A549 (cell line): ENCODE data around the gene ZNF212. TPM values are rescaled to one million over a fixed set of nuclear protein-coding genes. Genes with fewer than 3 reads are reported as not detected.

ENCODE experiments used
- ATAC-seq, 2 experiments: fragments of 200-7000 bp in 1 of 2; fragments of >200 bp in 1 of 2; cut with Nextera tagmentation in 1 of 2; cut with Tn5 transposase in 1 of 2; 3 replicates each; pipeline versions ENCODE4 v1.8.0 to v1.9.1; 2018 to 2020; ENCODE audit warnings: mild to moderate bottlenecking in 1 of 2, moderate library complexity in 1 of 2
- CTCF ChIA-PET: fragments of 300-600 bp; sonication (Branson Sonifier 250); formaldehyde crosslinking; extraction: SDS; loops from one replicate; lab custom pipeline; 2021; ENCODE audit warnings: antibody characterized with exemption, inconsistent platforms; lab: Yijun Ruan, JAX
- POLR2A ChIA-PET: fragments of 350-600 bp; formaldehyde crosslinking; extraction: SDS; loops from one replicate; lab custom pipeline; 2021; ENCODE audit warnings: antibody characterized with exemption, inconsistent platforms; lab: Yijun Ruan, JAX
- DNase-seq, 2 experiments: peaks; one replicate each; pipeline versions ENCODE4 v3.0.0 to v3.0.0-alpha.2; 2011 to 2016; ENCODE audit warnings: low read depth in 1 of 2, low spot score in 1 of 2
- FAIRE-seq: peaks from 2 replicates; lab custom pipeline; 2011; peaks lifted over from hg19 to GRCh38; lab: Jason Lieb, UNC
- H3K27ac ChIP-seq, 2 experiments: fragments of >200 bp; sonication (Bioruptor Twin); formaldehyde crosslinking; 3 replicates each; pipeline ENCODE4 v1.5.1; 2016 to 2017
- H3K4me1 ChIP-seq: fragments of >200 bp; sonication (Bioruptor Twin); formaldehyde crosslinking; 3 replicates; pipeline ENCODE4 v1.6.1; 2016
- H3K4me2 ChIP-seq: fragments of >200 bp; sonication (Bioruptor Twin); formaldehyde crosslinking; 3 replicates; pipeline ENCODE4 v1.6.1; 2016
- H3K4me3 ChIP-seq: fragments of >200 bp; sonication (Bioruptor Twin); formaldehyde crosslinking; 3 replicates; pipeline ENCODE4 v1.5.1; 2016
- H3K9me3 ChIP-seq: fragments of >200 bp; sonication (Bioruptor Twin); formaldehyde crosslinking; 3 replicates; pipeline ENCODE4 v1.6.1; 2016
- BCL3 ChIP-seq: fragments of >200 bp; sonication (Bioruptor Twin); formaldehyde crosslinking; IDR thresholded peaks from 3 replicates; pipeline ENCODE4 v1.6.1; 2016
- BHLHE40 ChIP-seq: IDR thresholded peaks from 2 replicates; pipeline ENCODE4 v1.6.1; 2012; ENCODE audit warnings: low read depth, low read length, inconsistent platforms
- CEBPB ChIP-seq, 2 experiments: fragments of >200 bp in 1 of 2; sonication (Bioruptor Twin) in 1 of 2; formaldehyde crosslinking in 1 of 2; IDR thresholded peaks; 2 replicates each; pipeline ENCODE4 v1.6.1; 2012 to 2016
- CHD4 ChIP-seq: fragments of 200-600 bp; sonication (generic); IDR thresholded peaks from 2 replicates; pipeline ENCODE4 v1.6.1; 2016; ENCODE audit warnings: antibody characterized with exemption, mild to moderate bottlenecking, borderline replicate concordance
- CTCF ChIP-seq: fragments of >200 bp; sonication (Bioruptor Twin); formaldehyde crosslinking; IDR thresholded peaks from 3 replicates; pipeline ENCODE4 v1.5.1; 2016
- E2F6 ChIP-seq: IDR thresholded peaks from 2 replicates; pipeline ENCODE4 v1.6.1; 2012; ENCODE audit warnings: low read depth, borderline replicate concordance
- ESRRA ChIP-seq: fragments of 150-350 bp; IDR thresholded peaks from 2 replicates; pipeline ENCODE4 v1.6.1; 2014; ENCODE audit warnings: mild to moderate bottlenecking, low read length, borderline replicate concordance
- HDAC2 ChIP-seq: fragments of 200-600 bp; sonication (generic); IDR thresholded peaks from 2 replicates; pipeline ENCODE4 v1.6.1; 2016
- HES2 ChIP-seq: fragments of >200 bp; sonication (Bioruptor Twin); formaldehyde crosslinking; IDR thresholded peaks from 2 replicates; pipeline ENCODE4 v1.6.1; 2016
- HEYL ChIP-seq: fragments of 250-450 bp; sonication (Bioruptor Pico); IDR thresholded peaks from 2 replicates; pipeline ENCODE4 v1.8.0; 2021; ENCODE audit warnings: mild to moderate bottlenecking, moderate library complexity
- KDM1A ChIP-seq: fragments of 200-600 bp; sonication (generic); IDR thresholded peaks from 2 replicates; pipeline ENCODE4 v1.6.1; 2016; ENCODE audit warnings: low read depth, mild to moderate bottlenecking
- MAZ ChIP-seq: fragments of 150-350 bp; IDR thresholded peaks from 2 replicates; pipeline ENCODE4 v1.6.1; 2014; ENCODE audit warnings: antibody characterized with exemption, low read depth, low read length, borderline replicate concordance
- NFE2L2 ChIP-seq: fragments of 150-350 bp; conservative IDR thresholded peaks from 2 replicates; pipeline ENCODE4 v1.6.1; 2014; ENCODE audit warnings: low read length
- PBX3 ChIP-seq: IDR thresholded peaks from 2 replicates; pipeline ENCODE4 v1.6.1; 2012
- POLR2AphosphoS2 ChIP-seq: conservative IDR thresholded peaks from 2 replicates; pipeline ENCODE4 v1.6.1; 2012; ENCODE audit warnings: low read length, improper control_type of control experiment, inconsistent platforms
- RAD21 ChIP-seq, 2 experiments: fragments of >200 bp in 1 of 2; sonication (Bioruptor Twin) in 1 of 2; formaldehyde crosslinking in 1 of 2; IDR thresholded peaks in 1 of 2; conservative IDR thresholded peaks in 1 of 2; 2 replicates in 1 of 2; 3 replicates in 1 of 2; pipeline ENCODE4 v1.6.1; 2012 to 2018; ENCODE audit warnings: inconsistent platforms in 1 of 2
- RARB ChIP-seq: fragments of 250-450 bp; sonication (Bioruptor Pico); IDR thresholded peaks from 2 replicates; pipeline ENCODE4 v1.8.0; 2021; ENCODE audit warnings: mild to moderate bottlenecking, moderate library complexity
- RCOR1 ChIP-seq: fragments of 150-350 bp; IDR thresholded peaks from 2 replicates; pipeline ENCODE4 v1.6.1; 2014; ENCODE audit warnings: antibody characterized with exemption, low read length, low read depth
- RFX5 ChIP-seq: fragments of 450-650 bp; IDR thresholded peaks from 2 replicates; pipeline ENCODE4 v1.7.1; 2014; ENCODE audit warnings: antibody characterized with exemption, mild to moderate bottlenecking, moderate library complexity
- RNF2 ChIP-seq: fragments of 200-600 bp; sonication (generic); IDR thresholded peaks from 2 replicates; pipeline ENCODE4 v1.6.1; 2016; ENCODE audit warnings: low read depth, mild to moderate bottlenecking, antibody characterized with exemption, moderate library complexity, borderline replicate concordance
- TFCP2L1 ChIP-seq: fragments of 250-450 bp; sonication (Bioruptor Pico); IDR thresholded peaks from 2 replicates; pipeline ENCODE4 v1.5.0; 2021; ENCODE audit warnings: mild to moderate bottlenecking
- ZFP36 ChIP-seq: fragments of 450-650 bp; IDR thresholded peaks from 2 replicates; pipeline ENCODE4 v1.6.1; 2014; ENCODE audit warnings: borderline replicate concordance; ENCODE audit not compliant: partially characterized antibody
- WGBS: methylation state at CpG from one replicate; pipeline ENCODE4 v1.1.6; 2017; ENCODE audit errors: missing lambda C conversion rate; 5-methylcytosine and 5-hydroxymethylcytosine counted together
- polyA plus RNA-seq, 4 experiments: library from polyadenylated mRNA; depleted of rRNA in 3 of 4; stranded (reverse); fragments of >200 nt; fragmentation: RNase III in 1 of 4; extraction: RNeasy Plus Mini Kit Qiagen cat#74134 plus additional on column Dnase treatment in 1 of 4; gene quantifications; 2 replicates in 3 of 4; 3 replicates in 1 of 4; pipeline ENCODE4 v1.2.3, GENCODE V29; 2011 to 2017

Gene ZNF212
- polyA plus RNA-seq, 2 of the 4 experiments (the other 2 are of a cell fraction): 5.5 to 7.9 TPM

GRCh38 chr7:149217570-149217969, 21.9 kb upstream of the ZNF212 start:
- no peak for DNase-seq
- ChIA-PET CTCF (interaction anchor here (2.4 kb wide), 1 partner anchor 22 kb away, joined by 8 read pairs; the partner anchor contains the start of gene ZNF282), POLR2A (no interaction called here)
- Histone ChIP-seq H3K4me2 (no peak overlapping the region), H3K4me1 (peaks cover 5% of the 10 kb centered on the region; the same call in 1 of the 3 replicates), H3K4me3 (no peak overlapping the region), H3K9me3 (no peaks in the 10 kb centered on the region), H3K27ac (no peak overlapping the region)
- 96% methylated on average over 6 of the region's 6 CpGs for WGBS
- no peak for TF ChIP-seq RFX5
- no peak for TF ChIP-seq CTCF
- no peak for TF ChIP-seq BHLHE40
- no peak for TF ChIP-seq E2F6
- no peak for TF ChIP-seq BCL3
- TF ChIP-seq MAZ: no peak
- no peak for TF ChIP-seq RARB
- TF ChIP-seq HES2: no peak
- no peak for TF ChIP-seq HEYL (CRISPR knock-in tag)
- TF ChIP-seq RAD21 (conservative IDR thresholded peaks at IDR 0.05 in 1 of 2, IDR thresholded peaks at IDR 0.05 in 1 of 2): no peak
- TF ChIP-seq ZFP36: no peak
- ATAC-seq: no peak
- FAIRE-seq: no peak

GRCh38 chr7:149218469-149219420, 20.7 kb upstream of the ZNF212 start:
- no peak overlapping the region for H3K4me3 ChIP-seq
- no peak overlapping the region for H3K27ac ChIP-seq
- ChIA-PET POLR2A (interaction anchor here (0.7 kb wide), 1 partner anchor 10 kb away, joined by 3 read pairs; no protein-coding TSS in a partner anchor), CTCF (interaction anchor here (0.8 to 2.4 kb wide), 5 partner anchors 11 to 93 kb away, joined by 3 to 8 read pairs (median 3); partner anchors contain the start of genes ZNF282, ZNF398 and ZNF425)
- ATAC-seq: no peak
- peaks cover 5% of the 10 kb centered on the region; the same call in 1 of the 3 replicates for H3K4me1 ChIP-seq
- no peak for FAIRE-seq
- WGBS: 88% methylated on average over 10 of the region's 10 CpGs
- DNase-seq: no peak
- H3K4me2 ChIP-seq: no peak overlapping the region
- H3K9me3 ChIP-seq: no peaks in the 10 kb centered on the region
- TF ChIP-seq HDAC2 (no peak), RNF2 (no peak), TFCP2L1 (CRISPR knock-in tag) (no peak), HEYL (CRISPR knock-in tag) (no peak), CHD4 (no peak), KDM1A (no peak)
- TF ChIP-seq, all 56 proteins: peak for 0

GRCh38 chr7:149220534-149220933, 18.9 kb upstream of the ZNF212 start:
- CTCF ChIA-PET: interaction anchor here (0.7 to 1.3 kb wide), 2 partner anchors 9 to 210 kb away, joined by 3 read pairs; no protein-coding TSS in a partner anchor
- POLR2A ChIA-PET: no interaction called here
- peak; percentile 12 to 33; a peak in 1 of 6 replicates for ATAC-seq
- Histone ChIP-seq H3K9me3 (no peaks in the 10 kb centered on the region), H3K4me3 (no peak overlapping the region), H3K4me2 (no peak overlapping the region), H3K27ac (no peak overlapping the region), H3K4me1 (peaks cover 5% of the 10 kb centered on the region; the same call in 1 of the 3 replicates)
- 84% methylated on average over 6 of the region's 6 CpGs for WGBS
- FAIRE-seq: no peak
- TF ChIP-seq RARB: no peak
- TF ChIP-seq NFE2L2: no peak
- TF ChIP-seq BCL3: no peak
- peak; percentile 9 to 29; a peak in 1 of 4 replicates for TF ChIP-seq CEBPB (IDR thresholded peaks at IDR 0.05)
- no peak for TF ChIP-seq POLR2AphosphoS2
- TF ChIP-seq ESRRA: no peak
- TF ChIP-seq PBX3: no peak
- no peak for TF ChIP-seq RCOR1
- TF ChIP-seq BHLHE40: no peak
- DNase-seq: no peak
